HG03097 (cell line): Measurements from ENCODE around the gene FEZF2.
A peak's percentile ranks its signal among the peaks of the same experiment; 100 is the strongest.

Experiments
- ATAC-seq: cut with Tn5 transposase; IDR thresholded peaks from one replicate; pipeline ENCODE4 v1.9.1; 2021; ENCODE audit not compliant: unreplicated experiment, low FRiP score

FEZF2 gene

GRCh38 chr3:62373714-62374333 lies 474 bp upstream of the FEZF2 start:
- no peak for ATAC-seq

GRCh38 chr3:62372621-62373041 lies 719 bp downstream of the FEZF2 start:
- ATAC-seq: no peak

GRCh38 chr3:62371720-62372591 lies 1.4 kb downstream of the FEZF2 start:
- ATAC-seq: no peak

- no peak for ATAC-seq
These were observed 2.3 kb downstream of the FEZF2 start for GRCh38 chr3:62370858-62371719.

- no peak for ATAC-seq
These were observed 3.1 kb downstream of the FEZF2 start for GRCh38 chr3:62370112-62370857.

- ATAC-seq: no peak
These were observed 3.9 kb downstream of the FEZF2 start for GRCh38 chr3:62369476-62369743.

- ATAC-seq: no peak
These were observed 4.5 kb downstream of the FEZF2 start for GRCh38 chr3:62368705-62369475.

- no peak for ATAC-seq
These were observed 5.1 kb downstream of the FEZF2 start for GRCh38 chr3:62368290-62368704.

- no peak for ATAC-seq
These were observed 5.6 kb downstream of the FEZF2 start for GRCh38 chr3:62367763-62368195.

GRCh38 chr3:62366126-62366484 lies 7.2 kb downstream of the FEZF2 start:
- no peak for ATAC-seq

- no peak for ATAC-seq
These were observed 7.8 kb downstream of the FEZF2 start for GRCh38 chr3:62365391-62366125.

GRCh38 chr3:62364191-62364590 lies 9.2 kb downstream of the FEZF2 start:
- ATAC-seq: no peak

GRCh38 chr3:62363275-62363674 lies 10.1 kb downstream of the FEZF2 start:
- no peak for ATAC-seq

- no peak for ATAC-seq
These were observed 11.5 kb downstream of the FEZF2 start for GRCh38 chr3:62361824-62362223.

GRCh38 chr3:62361261-62361660 lies 12.1 kb downstream of the FEZF2 start:
- ATAC-seq: peak; percentile 97

- no peak for ATAC-seq
These were observed 13.8 kb downstream of the FEZF2 start for GRCh38 chr3:62359531-62359930.

- no peak for ATAC-seq
These were observed 17.0 kb downstream of the FEZF2 start for GRCh38 chr3:62356356-62356755.

- no peak for ATAC-seq
These were observed 17.6 kb downstream of the FEZF2 start for GRCh38 chr3:62355703-62356102.

- ATAC-seq: no peak
These were observed 29.6 kb downstream of the FEZF2 start for GRCh38 chr3:62343755-62344154.
